OCI-LY1 (cell line): ENCODE data around the gene CACNA1E.
A peak's percentile ranks its signal among the peaks of the same experiment; 100 is the strongest.

Experiments
- H2AFZ ChIP-seq: fragments of 200-600 bp; sonication (generic), shearing (Covaris generic); 2 replicates; pipeline ENCODE4 v1.6.0; 2014; ENCODE audit warnings: antibody characterized with exemption, mild to moderate bottlenecking, low read length
- H3F3A ChIP-seq: fragments of 200-600 bp; sonication (generic), shearing (Covaris generic); 2 replicates; pipeline ENCODE4 v1.6.0; 2014; ENCODE audit warnings: mild to moderate bottlenecking, antibody characterized with exemption, low read length, moderate library complexity; ENCODE audit not compliant: insufficient read depth
- H3K27ac ChIP-seq: fragments of 200-600 bp; sonication (generic); 2 replicates; pipeline ENCODE4 v1.5.1; 2014; ENCODE audit warnings: low read length, mixed run types, mild to moderate bottlenecking, low read depth; ENCODE audit not compliant: poor library complexity, severe bottlenecking
- H3K27me3 ChIP-seq: fragments of 200-600 bp; sonication (generic); 2 replicates; pipeline ENCODE4 v1.6.0; 2014; ENCODE audit warnings: antibody characterized with exemption, mild to moderate bottlenecking, low read length, moderate library complexity; ENCODE audit not compliant: insufficient read depth
- H3K36me3 ChIP-seq: fragments of 200-600 bp; sonication (generic); 2 replicates; pipeline ENCODE4 v1.6.1; 2014; ENCODE audit warnings: mild to moderate bottlenecking, antibody characterized with exemption, low read length, moderate library complexity, mixed read lengths; ENCODE audit not compliant: insufficient read depth
- H3K4me1 ChIP-seq: fragments of 200-600 bp; sonication (generic); 2 replicates; pipeline ENCODE4 v1.5.1; 2014; ENCODE audit warnings: mild to moderate bottlenecking, low read length, moderate library complexity; ENCODE audit not compliant: insufficient read depth, severe bottlenecking
- H3K4me2 ChIP-seq: fragments of 200-600 bp; sonication (generic), shearing (Covaris generic); 2 replicates; pipeline ENCODE4 v1.6.1; 2014; ENCODE audit warnings: low read length
- H3K4me3 ChIP-seq: fragments of 200-600 bp; sonication (generic); 2 replicates; pipeline ENCODE4 v1.5.1; 2014; ENCODE audit warnings: low read length, low read depth, mild to moderate bottlenecking, mixed read lengths; ENCODE audit not compliant: poor library complexity, severe bottlenecking
- H3K79me2 ChIP-seq: fragments of 200-600 bp; shearing (Covaris generic); 2 replicates; pipeline ENCODE4 v1.6.1; 2016; ENCODE audit warnings: mixed run types, low read length, mixed read lengths; ENCODE audit not compliant: insufficient read depth
- H3K9ac ChIP-seq: fragments of 200-600 bp; sonication (generic), shearing (Covaris generic); 2 replicates; pipeline ENCODE4 v1.6.1; 2014; ENCODE audit warnings: mild to moderate bottlenecking, low read length, mixed read lengths
- H3K9me2 ChIP-seq: fragments of 200-600 bp; sonication (generic), shearing (Covaris generic); 2 replicates; pipeline ENCODE4 v1.6.1; 2014; ENCODE audit warnings: low read depth, mild to moderate bottlenecking, low read length, mixed read lengths
- H3K9me3 ChIP-seq: fragments of 200-600 bp; shearing (Covaris generic); 2 replicates; pipeline ENCODE4 v1.6.1; 2014; ENCODE audit warnings: low read length, mixed read lengths
- H4K20me1 ChIP-seq: fragments of 200-600 bp; sonication (generic), shearing (Covaris generic); 2 replicates; pipeline ENCODE4 v1.6.0; 2016; ENCODE audit warnings: mild to moderate bottlenecking, low read length; ENCODE audit not compliant: insufficient read depth
- EZH2 ChIP-seq: fragments of 200-600 bp; sonication (generic), shearing (Covaris generic); IDR thresholded peaks from 2 replicates; pipeline ENCODE4 v1.8.0; 2017; ENCODE audit warnings: borderline replicate concordance, mixed run types, mild to moderate bottlenecking, antibody characterized with exemption, low read length, moderate library complexity, mixed read lengths
- TF ChIP-seq, protein P1 (sequence below): fragments of 200-600 bp; sonication (generic), shearing (Covaris generic); IDR thresholded peaks from 2 replicates; pipeline ENCODE4 v1.5.1; 2017; ENCODE audit warnings: mild to moderate bottlenecking, antibody characterized with exemption, low read length, moderate library complexity, mixed read lengths

Gene CACNA1E

DNA sequence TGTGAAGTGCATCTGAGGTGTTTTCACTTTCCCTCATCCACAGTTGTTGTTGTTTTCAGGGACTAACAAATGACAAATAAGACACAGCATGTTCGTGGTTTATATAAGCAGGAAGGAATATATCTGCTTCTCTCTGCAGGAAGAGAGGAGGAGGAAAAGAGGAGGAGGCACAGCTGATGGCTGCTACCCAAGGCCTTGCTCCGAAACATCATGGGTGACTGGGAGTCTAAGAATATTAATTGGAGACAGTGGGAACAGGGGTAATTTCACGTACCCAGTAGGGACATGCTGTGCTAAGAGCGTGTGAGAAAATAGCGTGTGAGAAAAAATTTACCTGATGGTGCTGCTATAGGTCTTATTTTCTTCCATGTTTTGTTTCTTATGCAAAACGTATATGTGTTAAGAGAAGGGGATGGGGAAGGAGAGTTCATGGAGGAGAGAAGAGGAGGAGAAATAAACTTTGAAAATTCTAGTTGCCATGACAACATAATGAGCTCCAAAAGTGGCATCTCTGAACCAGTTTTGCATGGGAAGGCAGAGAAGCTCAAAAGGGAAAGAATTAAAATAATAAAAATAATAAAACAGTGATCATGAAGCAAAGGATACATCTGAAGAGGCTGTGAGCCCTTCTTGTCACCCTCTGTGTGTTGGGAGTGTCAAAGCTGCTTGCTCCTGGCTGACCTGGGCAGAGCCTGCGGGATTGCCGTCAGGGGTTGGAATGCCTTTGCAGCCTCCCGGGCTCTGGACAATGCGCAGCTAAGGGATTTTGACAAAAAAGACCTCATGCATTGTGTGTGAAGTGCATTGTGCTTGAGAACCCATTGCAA, 192.0 kb downstream of the CACNA1E start:
- Histone ChIP-seq H3F3A (no peaks in the 10 kb centered on the region), H3K27me3 (no peaks in the 10 kb centered on the region), H3K36me3 (no peaks in the 10 kb centered on the region), H4K20me1 (no peaks in the 10 kb centered on the region), H3K4me2 (no peak overlapping the region), H2AFZ (no peak overlapping the region), H3K27ac (no peak overlapping the region), H3K9ac (no peak overlapping the region), H3K79me2 (no peaks in the 10 kb centered on the region), H3K9me2 (no peaks in the 10 kb centered on the region), H3K4me3 (no peak overlapping the region), H3K4me1 (no peaks in the 10 kb centered on the region), H3K9me3 (no peaks in the 10 kb centered on the region)
- TF ChIP-seq, protein P1, sequence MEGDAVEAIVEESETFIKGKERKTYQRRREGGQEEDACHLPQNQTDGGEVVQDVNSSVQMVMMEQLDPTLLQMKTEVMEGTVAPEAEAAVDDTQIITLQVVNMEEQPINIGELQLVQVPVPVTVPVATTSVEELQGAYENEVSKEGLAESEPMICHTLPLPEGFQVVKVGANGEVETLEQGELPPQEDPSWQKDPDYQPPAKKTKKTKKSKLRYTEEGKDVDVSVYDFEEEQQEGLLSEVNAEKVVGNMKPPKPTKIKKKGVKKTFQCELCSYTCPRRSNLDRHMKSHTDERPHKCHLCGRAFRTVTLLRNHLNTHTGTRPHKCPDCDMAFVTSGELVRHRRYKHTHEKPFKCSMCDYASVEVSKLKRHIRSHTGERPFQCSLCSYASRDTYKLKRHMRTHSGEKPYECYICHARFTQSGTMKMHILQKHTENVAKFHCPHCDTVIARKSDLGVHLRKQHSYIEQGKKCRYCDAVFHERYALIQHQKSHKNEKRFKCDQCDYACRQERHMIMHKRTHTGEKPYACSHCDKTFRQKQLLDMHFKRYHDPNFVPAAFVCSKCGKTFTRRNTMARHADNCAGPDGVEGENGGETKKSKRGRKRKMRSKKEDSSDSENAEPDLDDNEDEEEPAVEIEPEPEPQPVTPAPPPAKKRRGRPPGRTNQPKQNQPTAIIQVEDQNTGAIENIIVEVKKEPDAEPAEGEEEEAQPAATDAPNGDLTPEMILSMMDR = no peak
- TF ChIP-seq EZH2 = no peak

DNA sequence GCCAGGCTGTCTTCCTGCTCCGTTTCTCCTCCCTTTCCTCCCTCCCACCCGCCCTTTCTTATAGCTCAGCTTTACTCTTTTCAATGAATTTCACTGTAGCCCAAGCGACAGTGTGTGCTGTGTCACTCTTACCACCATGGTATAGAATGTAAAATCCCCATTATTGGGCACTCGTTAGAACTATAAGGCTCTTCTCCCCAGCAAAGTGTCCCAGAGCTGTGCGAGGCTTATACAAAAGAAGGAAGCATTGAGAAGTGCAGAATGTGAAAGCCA, 192.5 kb downstream of the CACNA1E start:
- TF ChIP-seq, protein P1 = no peak
- no peak for TF ChIP-seq EZH2

DNA sequence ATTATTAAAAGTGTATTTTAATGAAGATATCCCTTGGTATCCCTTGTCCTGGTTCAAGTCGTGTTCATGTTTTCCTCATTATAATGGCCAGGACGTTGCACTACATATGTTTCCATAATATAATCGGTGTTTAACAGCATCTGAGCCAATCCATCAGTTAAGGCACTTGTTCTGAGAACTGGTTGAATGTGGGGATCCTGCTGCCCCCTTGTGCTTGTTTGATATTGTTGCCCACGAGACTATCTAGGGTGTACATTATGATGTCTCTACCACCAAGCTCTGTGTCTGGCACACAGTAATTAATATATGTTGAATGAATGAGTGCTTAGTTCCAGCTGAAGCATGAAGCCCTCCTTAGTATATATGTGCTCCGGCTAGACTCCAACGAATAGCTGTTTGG, 193.0 kb downstream of the CACNA1E start:
- no peak overlapping the region for H3K4me2 ChIP-seq
- no peaks in the 10 kb centered on the region for H3K79me2 ChIP-seq
- H3K36me3 ChIP-seq = no peaks in the 10 kb centered on the region
- no peaks in the 10 kb centered on the region for H4K20me1 ChIP-seq
- H3K9me2 ChIP-seq = no peaks in the 10 kb centered on the region
- H3K4me3 ChIP-seq = no peak overlapping the region
- H3F3A ChIP-seq = no peaks in the 10 kb centered on the region
- no peak overlapping the region for H2AFZ ChIP-seq
- no peak overlapping the region for H3K9ac ChIP-seq
- no peaks in the 10 kb centered on the region for H3K27me3 ChIP-seq
- no peaks in the 10 kb centered on the region for H3K4me1 ChIP-seq
- no peak overlapping the region for H3K27ac ChIP-seq
- no peaks in the 10 kb centered on the region for H3K9me3 ChIP-seq
- TF ChIP-seq, protein P1 = peak; percentile 48
- TF ChIP-seq EZH2 = no peak

More for the DNA sequence above, 192.5 kb downstream of the CACNA1E start:
- H3K27ac ChIP-seq = no peak overlapping the region
- H3K36me3 ChIP-seq = no peaks in the 10 kb centered on the region
- no peak overlapping the region for H3K4me2 ChIP-seq
- no peaks in the 10 kb centered on the region for H3K79me2 ChIP-seq
- no peak overlapping the region for H3K4me3 ChIP-seq
- H3K9ac ChIP-seq = no peak overlapping the region
- no peaks in the 10 kb centered on the region for H4K20me1 ChIP-seq
- no peak overlapping the region for H2AFZ ChIP-seq
- no peaks in the 10 kb centered on the region for H3K4me1 ChIP-seq
- H3K27me3 ChIP-seq = no peaks in the 10 kb centered on the region
- no peaks in the 10 kb centered on the region for H3F3A ChIP-seq
- no peaks in the 10 kb centered on the region for H3K9me3 ChIP-seq
- H3K9me2 ChIP-seq = no peaks in the 10 kb centered on the region
